Effector memory CD4-positive, alpha-beta T cell (primary cell): Measurements from ENCODE around the gene DNAJC18.
"Not testable (repeated sequence)": the region's sequence is repeated elsewhere in the genome, so short reads cannot be mapped to it uniquely, and the experiment has no call there.

Experiments
- DNase-seq, 3 donors: peaks; one replicate each; pipeline ENCODE4 v3.0.0-alpha.2; 2020
- H3K27ac ChIP-seq: 2 replicates; pipeline ENCODE4 v1.7.0; 2013; ENCODE audit warnings: mild to moderate bottlenecking, low read length, moderate library complexity; ENCODE audit not compliant: insufficient read depth, poor library complexity, severe bottlenecking
- H3K27me3 ChIP-seq: replicated peaks from 2 replicates; pipeline ENCODE4 v1.7.0; 2013; ENCODE audit warnings: mild to moderate bottlenecking, low read length; ENCODE audit not compliant: insufficient read depth, control insufficient read depth, poor library complexity, severe bottlenecking
- H3K36me3 ChIP-seq: 2 replicates; pipeline ENCODE4 v1.7.0; 2013; ENCODE audit warnings: mild to moderate bottlenecking, low read length, moderate library complexity; ENCODE audit not compliant: control insufficient read depth, insufficient read depth
- H3K4me1 ChIP-seq: 2 replicates; pipeline ENCODE4 v1.7.0; 2013; ENCODE audit warnings: low read length, mild to moderate bottlenecking; ENCODE audit not compliant: control insufficient read depth, insufficient read depth, poor library complexity, severe bottlenecking
- H3K4me3 ChIP-seq: 2 replicates; pipeline ENCODE4 v1.7.0; 2013; ENCODE audit warnings: low read length, low read depth, mild to moderate bottlenecking; ENCODE audit not compliant: insufficient read depth, poor library complexity, severe bottlenecking
- H3K9me3 ChIP-seq: 2 replicates; pipeline ENCODE4 v1.7.0; 2013; ENCODE audit warnings: mild to moderate bottlenecking, low read length, moderate library complexity; ENCODE audit not compliant: control insufficient read depth

DNAJC18 gene

DNA sequence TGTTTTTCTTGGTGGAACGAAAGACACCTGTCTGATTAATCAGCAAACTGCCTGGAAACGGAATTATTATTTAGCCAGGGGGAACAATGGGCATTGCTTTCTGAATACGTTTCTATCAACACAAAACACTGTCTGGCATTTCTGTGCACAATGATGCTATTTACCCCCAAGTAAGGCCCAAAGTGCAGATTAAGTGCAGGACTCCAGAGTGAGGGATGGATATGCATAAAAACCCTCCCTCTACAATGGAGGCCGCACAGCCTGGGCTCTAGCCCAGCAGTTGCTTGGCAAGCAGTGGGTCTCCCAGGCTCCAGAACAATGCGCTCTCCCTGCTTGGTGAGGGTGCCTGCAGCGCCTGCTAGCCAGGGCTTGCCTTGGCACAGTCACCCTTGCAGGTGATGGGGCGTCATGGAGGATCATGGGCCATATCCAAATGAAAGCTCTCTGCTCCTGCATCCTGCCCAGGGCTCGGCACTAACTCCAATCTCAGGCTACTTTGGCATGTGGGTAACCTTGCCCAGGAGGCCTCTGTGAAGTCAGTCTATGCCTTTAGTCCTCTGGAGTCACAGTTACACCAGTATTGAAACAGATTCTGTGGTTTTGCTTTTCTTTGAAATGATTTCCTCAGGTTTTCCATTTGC, 24.0 kb downstream of the DNAJC18 start:
- DNase-seq, result no peak
- peaks cover 9% of the 10 kb centered on the region for H3K4me1 ChIP-seq
- H3K27ac ChIP-seq, result no peak overlapping the region

DNA sequence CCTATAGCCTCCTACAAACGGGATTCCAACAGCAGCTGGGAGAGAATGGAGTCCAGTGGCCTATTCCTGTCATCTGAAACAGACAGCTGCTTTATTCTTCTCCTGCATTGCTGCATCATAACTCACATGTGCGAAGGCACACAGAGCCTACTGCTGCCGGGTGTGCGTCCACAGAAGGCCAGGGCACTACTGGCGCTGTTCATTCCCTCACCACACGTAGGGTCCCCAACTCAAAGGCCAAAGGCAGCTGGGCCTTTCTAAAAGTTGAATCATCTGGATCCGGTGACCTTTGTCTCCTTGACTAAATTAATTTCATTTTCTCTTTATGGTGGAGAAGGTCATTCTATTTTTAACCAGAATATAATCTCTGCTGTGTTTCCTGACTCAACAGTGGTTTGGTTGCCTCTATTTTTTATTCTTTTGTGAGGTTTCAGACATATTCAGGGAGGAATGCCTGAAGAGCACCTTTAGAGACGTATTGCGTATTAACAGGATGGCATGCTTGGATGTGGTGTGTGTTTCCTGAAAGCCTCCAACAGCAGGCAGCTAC, 24.7 kb downstream of the DNAJC18 start:
- H3K36me3 ChIP-seq, result peaks cover 9% of the 10 kb centered on the region
- H3K4me3 ChIP-seq, result no peak overlapping the region
- peaks cover 9% of the 10 kb centered on the region for H3K4me1 ChIP-seq
- H3K27ac ChIP-seq, result peak overlapping the region; percentile 11
- H3K27me3 ChIP-seq, result no peaks in the 10 kb centered on the region
- no peaks in the 10 kb centered on the region for H3K9me3 ChIP-seq
- DNase-seq, result no peak

More for the DNA sequence above, 24.0 kb downstream of the DNAJC18 start:
- Histone ChIP-seq H3K27me3 (no peaks in the 10 kb centered on the region), H3K9me3 (no peaks in the 10 kb centered on the region), H3K4me3 (no peak overlapping the region), H3K36me3 (peaks cover 10% of the 10 kb centered on the region)

DNA sequence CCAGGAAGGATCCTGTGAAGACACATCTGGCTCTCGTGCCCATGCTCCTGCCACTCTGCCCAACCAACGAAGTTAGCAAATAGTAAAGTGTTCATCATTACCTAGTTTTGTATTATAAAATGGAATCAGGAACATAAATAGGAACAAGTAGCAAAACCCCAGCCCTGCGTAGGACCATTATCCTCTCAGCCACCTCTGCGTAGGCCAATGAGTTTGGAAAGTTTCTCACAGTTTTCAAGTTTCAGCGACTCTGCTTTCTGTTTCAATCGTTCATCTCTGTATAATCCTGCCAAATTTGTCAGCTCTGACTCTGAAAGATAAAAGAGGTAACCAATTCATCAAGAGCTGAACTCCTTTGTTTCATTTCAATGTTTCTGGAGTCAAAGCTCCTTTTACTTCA, 25.4 kb downstream of the DNAJC18 start:
- H3K9me3 ChIP-seq, result no peaks in the 10 kb centered on the region
- no peaks in the 10 kb centered on the region for H3K27me3 ChIP-seq
- no peak overlapping the region for H3K4me3 ChIP-seq
- H3K4me1 ChIP-seq, result peaks cover 9% of the 10 kb centered on the region
- H3K27ac ChIP-seq, result no peak overlapping the region
- H3K36me3 ChIP-seq, result peaks cover 4% of the 10 kb centered on the region
- DNase-seq, result no peak

DNA sequence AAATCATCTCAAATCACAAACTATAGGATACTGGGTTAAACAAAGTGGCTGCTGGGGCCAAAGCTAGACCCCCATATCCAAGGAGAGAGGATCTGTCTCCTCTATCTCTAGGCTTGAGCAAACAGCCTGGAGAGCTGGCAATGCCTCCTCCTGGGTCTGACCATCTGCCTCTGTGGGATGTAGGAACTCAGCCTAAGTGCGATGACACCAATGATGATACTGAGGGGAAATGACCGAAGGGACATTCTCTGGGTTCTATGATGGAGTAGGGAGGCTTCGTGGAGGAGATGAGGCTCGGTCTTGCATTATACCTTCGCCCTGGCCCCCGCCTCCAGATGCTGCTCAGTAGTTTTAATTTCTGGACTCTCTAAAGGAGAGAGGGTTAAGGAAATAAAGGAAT, 26.2 kb downstream of the DNAJC18 start:
- Histone ChIP-seq H3K4me1 (peaks cover 9% of the 10 kb centered on the region), H3K27ac (no peak overlapping the region), H3K4me3 (no peak overlapping the region), H3K27me3 (no peaks in the 10 kb centered on the region), H3K9me3 (no peaks in the 10 kb centered on the region), H3K36me3 (no peaks in the 10 kb centered on the region)
- no peak for DNase-seq

DNA sequence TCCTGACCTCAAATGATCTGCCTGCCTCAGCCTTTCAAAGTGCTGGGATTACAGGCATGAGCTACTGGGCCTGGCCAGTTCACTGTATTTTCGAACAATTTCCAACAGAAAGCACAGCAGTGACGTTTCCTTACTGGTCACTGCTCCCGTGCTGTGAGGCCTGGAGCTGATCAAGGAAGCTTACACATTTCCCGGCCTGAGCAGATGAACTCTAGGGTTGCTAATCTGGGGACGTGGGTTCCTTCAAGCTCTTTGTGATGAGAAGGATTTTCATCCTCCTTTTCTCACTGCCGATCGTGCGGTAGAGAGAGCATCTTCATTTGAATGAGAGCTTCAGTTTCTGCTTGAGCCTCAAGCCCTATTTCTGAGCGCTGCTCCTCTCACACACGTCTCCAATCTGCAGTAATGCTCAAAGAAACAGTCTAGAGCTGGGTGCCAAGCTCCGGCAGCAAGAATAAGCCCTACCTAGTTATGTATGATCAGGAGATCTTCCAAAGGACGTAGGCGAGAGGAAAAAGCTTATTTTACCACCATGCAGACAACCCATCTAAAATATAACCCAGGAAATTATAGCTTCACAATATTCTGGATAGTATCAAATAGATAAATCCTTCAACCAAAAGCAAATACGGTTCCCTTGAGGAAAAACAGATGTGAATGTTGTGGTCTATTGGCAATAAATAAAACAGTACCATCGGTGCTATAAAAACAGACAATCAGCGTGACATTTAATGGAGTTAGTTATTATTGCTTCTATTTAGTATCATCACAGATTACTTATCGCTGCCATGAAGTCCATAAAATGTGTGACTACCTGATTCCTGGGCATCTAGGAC, 28.1 kb downstream of the DNAJC18 start:
- no peak for DNase-seq
- Histone ChIP-seq H3K4me1 (peaks cover 9% of the 10 kb centered on the region), H3K4me3 (no peak overlapping the region), H3K36me3 (no peaks in the 10 kb centered on the region), H3K9me3 (no peaks in the 10 kb centered on the region), H3K27ac (no peak overlapping the region), H3K27me3 (no peaks in the 10 kb centered on the region)

DNA sequence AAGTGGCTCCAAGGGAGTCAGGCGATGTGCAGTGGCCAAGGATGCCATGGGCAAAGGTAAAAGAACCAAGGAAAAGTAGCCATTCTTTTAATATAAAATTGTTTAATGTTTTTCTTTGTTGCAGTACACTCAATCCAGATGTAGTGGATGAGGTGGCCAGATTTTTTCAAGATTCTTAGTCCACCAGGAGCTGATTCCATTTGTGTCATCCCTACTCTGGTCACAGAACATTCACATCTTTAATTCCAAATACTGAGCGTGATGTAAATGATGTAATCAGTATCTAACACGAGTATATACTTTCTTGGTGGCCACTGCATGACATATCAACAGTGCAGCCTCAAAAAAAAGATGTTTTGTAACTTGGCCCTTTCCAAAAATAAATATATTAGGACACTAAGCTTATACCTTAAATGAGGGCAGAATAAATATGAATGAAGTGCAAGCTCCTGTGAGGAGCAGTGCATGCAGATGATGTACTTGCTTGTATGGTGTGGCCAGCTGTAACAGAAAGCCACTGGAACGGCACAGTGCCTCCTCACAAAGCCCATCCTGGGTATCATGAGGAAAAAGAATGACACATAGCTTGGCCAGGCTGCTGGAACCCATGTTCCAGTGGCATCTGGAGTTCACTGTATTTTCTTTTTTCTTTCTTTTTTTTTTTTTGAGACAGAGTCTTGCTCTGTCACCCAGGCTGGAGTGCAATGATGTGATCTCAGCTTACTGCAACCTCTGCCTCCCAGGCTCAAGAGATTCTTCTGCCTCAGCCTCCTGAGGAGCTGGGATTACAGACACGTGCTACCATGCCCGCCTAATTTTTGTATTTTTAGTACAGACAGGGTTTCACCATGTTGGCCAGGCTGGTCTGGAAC, 29.0 kb downstream of the DNAJC18 start:
- Histone ChIP-seq H3K27me3 (no peaks in the 10 kb centered on the region), H3K36me3 (no peaks in the 10 kb centered on the region), H3K4me1 (peaks cover 6% of the 10 kb centered on the region), H3K9me3 (no peaks in the 10 kb centered on the region), H3K4me3 (no peak overlapping the region), H3K27ac (no peak overlapping the region)
- DNase-seq, result no peak

DNA sequence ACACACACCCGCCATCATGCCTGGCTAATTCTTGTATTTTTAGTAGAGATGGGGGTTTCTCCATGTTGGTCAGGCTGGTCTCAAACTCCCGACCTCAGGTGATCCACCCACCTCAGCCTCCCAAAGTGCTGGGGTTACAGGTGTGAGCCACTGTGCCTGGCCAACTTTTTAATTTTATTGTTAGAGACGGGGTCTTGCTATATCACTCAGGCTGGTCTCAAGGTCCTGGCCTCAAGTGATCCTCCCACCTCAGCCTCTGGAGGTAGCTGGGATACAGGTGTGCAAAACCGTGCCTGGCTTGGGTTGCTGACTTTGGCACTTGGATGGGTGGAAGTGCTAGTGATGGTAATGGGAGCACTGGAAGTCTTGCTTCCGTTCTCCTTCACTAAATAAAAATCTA, 30.2 kb downstream of the DNAJC18 start:
- DNase-seq, H3K27me3 ChIP-seq, H3K4me3 ChIP-seq, H3K36me3 ChIP-seq, H3K9me3 ChIP-seq, H3K27ac ChIP-seq, H3K4me1 ChIP-seq: not testable (repeated sequence)

DNA sequence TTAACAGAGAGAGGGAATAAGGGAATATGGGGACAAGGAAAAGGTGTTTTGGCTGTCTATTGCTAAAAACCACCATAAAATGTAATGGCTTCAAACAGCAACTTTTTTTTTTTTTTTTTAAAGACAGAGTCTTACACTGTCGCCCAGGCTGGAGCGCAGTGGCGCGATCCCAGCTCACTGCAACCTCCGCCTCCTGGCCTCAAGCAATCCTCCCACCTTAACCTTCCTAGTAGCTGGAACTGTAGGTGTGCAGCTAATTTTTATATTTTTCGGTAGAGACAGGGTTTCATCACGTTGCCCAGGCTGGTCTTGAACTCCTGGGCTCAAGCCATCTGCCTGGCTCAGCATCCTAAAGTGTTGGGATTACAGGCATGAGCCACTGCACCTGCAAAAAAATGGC, 31.1 kb downstream of the DNAJC18 start:
- no peak overlapping the region for H3K27ac ChIP-seq
- H3K27me3 ChIP-seq, result no peaks in the 10 kb centered on the region
- H3K9me3 ChIP-seq, result no peaks in the 10 kb centered on the region
- no peaks in the 10 kb centered on the region for H3K36me3 ChIP-seq
- H3K4me3 ChIP-seq, result no peak overlapping the region
- H3K4me1 ChIP-seq, result peaks cover 8% of the 10 kb centered on the region
- no peak for DNase-seq

DNA sequence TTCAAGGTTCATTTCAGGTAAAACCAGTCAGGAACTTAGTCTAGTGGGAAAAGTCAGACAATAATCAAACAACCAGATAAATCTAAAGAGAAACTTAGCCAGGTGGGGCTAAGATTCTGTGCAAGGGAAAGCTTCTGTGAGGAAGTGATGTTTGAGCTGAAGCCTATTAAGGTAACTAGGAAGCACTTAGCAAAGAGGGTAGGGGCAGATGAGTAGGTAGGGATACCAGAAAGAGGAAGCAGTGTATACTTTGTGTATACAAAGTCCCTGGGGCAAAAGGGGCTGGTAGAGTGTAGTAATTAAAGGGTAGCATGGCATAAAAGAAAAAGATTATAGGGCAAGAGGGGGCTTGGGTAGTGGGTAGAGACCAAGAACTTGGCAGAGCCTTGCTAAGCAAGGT, 31.8 kb downstream of the DNAJC18 start:
- H3K36me3 ChIP-seq, result no peaks in the 10 kb centered on the region
- peaks cover 8% of the 10 kb centered on the region for H3K4me1 ChIP-seq
- no peak overlapping the region for H3K27ac ChIP-seq
- H3K9me3 ChIP-seq, result no peaks in the 10 kb centered on the region
- H3K27me3 ChIP-seq, result no peaks in the 10 kb centered on the region
- DNase-seq, result no peak
- H3K4me3 ChIP-seq, result no peak overlapping the region
